Thoracic aorta (tissue), 2 donors: ENCODE data around the gene MYRF. TPM values are rescaled to one million over a fixed set of nuclear protein-coding genes. Genes with fewer than 3 reads are reported as not detected.

ENCODE experiments used
- ATAC-seq: fragments of 150-250 bp; one replicate; pipeline ENCODE4 v1.8.0; 2017; ENCODE audit warnings: low read depth; ENCODE audit not compliant: insufficient number of reproducible peaks, low FRiP score
- DNase-seq: peaks from one replicate; pipeline ENCODE4 v3.0.0-alpha.2; 2020; ENCODE audit warnings: low spot score
- H3K27ac ChIP-seq, 2 donors: fragments of 200-600 bp; sonication (generic); 1 replicate in 1 of 2; 2 replicates in 1 of 2; pipeline ENCODE4 v1.5.1; 2016; ENCODE audit warnings: mild to moderate bottlenecking in 2 of 2, moderate library complexity in 2 of 2
- H3K27me3 ChIP-seq: fragments of 200-600 bp; sonication (generic); replicated peaks from 2 replicates; pipeline ENCODE4 v1.6.0; 2016; ENCODE audit warnings: mild to moderate bottlenecking; ENCODE audit not compliant: insufficient read depth
- H3K36me3 ChIP-seq: fragments of 200-600 bp; sonication (generic); one replicate; pipeline ENCODE4 v1.5.1; 2016
- H3K4me1 ChIP-seq, 2 donors: fragments of 200-600 bp; sonication (generic); 1 replicate in 1 of 2; 2 replicates in 1 of 2; pipeline versions ENCODE4 v1.5.1 to v1.6.0; 2016; ENCODE audit warnings: low read depth in 2 of 2, mild to moderate bottlenecking in 1 of 2; ENCODE audit not compliant: control insufficient read depth in 1 of 2
- H3K4me3 ChIP-seq: fragments of 200-600 bp; sonication (generic); 2 replicates; pipeline ENCODE4 v1.5.1; 2016; ENCODE audit warnings: mild to moderate bottlenecking
- H3K9me3 ChIP-seq: fragments of 200-600 bp; sonication (generic); 2 replicates; pipeline ENCODE4 v1.5.1; 2016
- CTCF ChIP-seq: fragments of 200-600 bp; sonication (generic); IDR thresholded peaks from one replicate; pipeline ENCODE4 v1.5.1; 2019; ENCODE audit warnings: antibody characterized with exemption
- total RNA-seq, 2 donors: library from RNA; depleted of rRNA; stranded (reverse); fragments of >200 nt; gene quantifications; one replicate each; pipeline versions ENCODE4 v1.1.0 to v1.2.3, GENCODE V29; 2016

The MYRF gene
- total RNA-seq, 2 donors from 2014 or later, result 5.1 TPM; not detected in 1

GRCh38 chr11:61795459-61795858, 43.0 kb downstream of the MYRF start:
- no peak overlapping the region for H3K4me3 ChIP-seq
- H3K36me3 ChIP-seq, result peaks cover 4% of the 10 kb centered on the region
- H3K27ac ChIP-seq, result no peak overlapping the region
- no peak for DNase-seq
- H3K4me1 ChIP-seq, result peaks cover 14 to 30% of the 10 kb centered on the region in 2 donors
- ATAC-seq, result no peak
- no peaks in the 10 kb centered on the region for H3K9me3 ChIP-seq
- no peaks in the 10 kb centered on the region for H3K27me3 ChIP-seq
- TF ChIP-seq CTCF, result no peak

GRCh38 chr11:61795876-61796526, 43.6 kb downstream of the MYRF start:
- Histone ChIP-seq H3K4me1 (peaks cover 14 to 28% of the 10 kb centered on the region in 2 donors), H3K9me3 (no peaks in the 10 kb centered on the region), H3K27me3 (no peaks in the 10 kb centered on the region), H3K4me3 (no peak overlapping the region), H3K27ac (no peak overlapping the region), H3K36me3 (peaks cover 3% of the 10 kb centered on the region)
- DNase-seq, result no peak
- TF ChIP-seq CTCF, result no peak
- ATAC-seq, result no peak

- Histone ChIP-seq H3K27me3 (no peaks in the 10 kb centered on the region), H3K36me3 (peaks cover 13% of the 10 kb centered on the region), H3K4me1 (peaks cover 7 to 18% of the 10 kb centered on the region in 2 donors), H3K27ac (peak overlapping the region; percentile 43 to 55), H3K4me3 (peak overlapping the region; percentile 34), H3K9me3 (no peaks in the 10 kb centered on the region)
- DNase-seq (peak; percentile 31), ATAC-seq (no peak)
- peak; percentile 78 for TF ChIP-seq CTCF
Observed at GRCh38 chr11:61797263-61797944, 45.0 kb downstream of the MYRF start.

GRCh38 chr11:61799665-61800284, 47.3 kb downstream of the MYRF start:
- ATAC-seq, result no peak
- Histone ChIP-seq H3K27ac (no peak overlapping the region), H3K4me3 (no peak overlapping the region), H3K4me1 (peaks cover 0 to 8% of the 10 kb centered on the region in 2 donors), H3K27me3 (no peaks in the 10 kb centered on the region), H3K9me3 (no peaks in the 10 kb centered on the region), H3K36me3 (peaks cover 31% of the 10 kb centered on the region)
- DNase-seq, result no peak
- no peak for TF ChIP-seq CTCF
